ENCODE measurements around the gene CMTM4.
"Not testable (repeated sequence)": the region's sequence is repeated elsewhere in the genome, so short reads cannot be mapped to it uniquely, and the experiment has no call there.

Gene CMTM4

DNA sequence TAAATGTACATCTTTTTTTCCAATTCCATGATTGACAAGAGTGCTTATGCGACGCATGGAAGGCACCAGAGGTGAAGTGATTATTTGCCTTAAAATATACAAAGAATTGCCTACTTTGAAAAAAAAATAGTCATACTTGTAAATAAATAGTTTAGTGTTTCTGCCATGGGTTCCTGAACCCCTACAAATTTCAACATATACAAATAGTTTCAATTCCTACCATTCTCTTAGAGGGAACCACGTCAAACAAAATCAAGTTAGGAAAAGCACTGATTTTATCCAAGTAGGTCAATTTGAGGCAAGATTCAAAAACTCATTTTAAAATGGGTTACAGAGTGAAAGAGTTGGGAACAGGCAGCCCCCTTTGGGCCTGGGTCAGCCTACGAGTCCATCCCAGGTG, 80.4 kb downstream of the CMTM4 start:
- TF ChIP-seq, protein P1, sequence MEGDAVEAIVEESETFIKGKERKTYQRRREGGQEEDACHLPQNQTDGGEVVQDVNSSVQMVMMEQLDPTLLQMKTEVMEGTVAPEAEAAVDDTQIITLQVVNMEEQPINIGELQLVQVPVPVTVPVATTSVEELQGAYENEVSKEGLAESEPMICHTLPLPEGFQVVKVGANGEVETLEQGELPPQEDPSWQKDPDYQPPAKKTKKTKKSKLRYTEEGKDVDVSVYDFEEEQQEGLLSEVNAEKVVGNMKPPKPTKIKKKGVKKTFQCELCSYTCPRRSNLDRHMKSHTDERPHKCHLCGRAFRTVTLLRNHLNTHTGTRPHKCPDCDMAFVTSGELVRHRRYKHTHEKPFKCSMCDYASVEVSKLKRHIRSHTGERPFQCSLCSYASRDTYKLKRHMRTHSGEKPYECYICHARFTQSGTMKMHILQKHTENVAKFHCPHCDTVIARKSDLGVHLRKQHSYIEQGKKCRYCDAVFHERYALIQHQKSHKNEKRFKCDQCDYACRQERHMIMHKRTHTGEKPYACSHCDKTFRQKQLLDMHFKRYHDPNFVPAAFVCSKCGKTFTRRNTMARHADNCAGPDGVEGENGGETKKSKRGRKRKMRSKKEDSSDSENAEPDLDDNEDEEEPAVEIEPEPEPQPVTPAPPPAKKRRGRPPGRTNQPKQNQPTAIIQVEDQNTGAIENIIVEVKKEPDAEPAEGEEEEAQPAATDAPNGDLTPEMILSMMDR (IDR thresholded peaks at IDR 0.05; ENCODE audit: control extremely low read depth, extremely low read depth, low read depth, missing control alignments) = no peak
- ChIA-PET CTCF (no interaction called here), POLR2A (no interaction called here)
- DNase-seq (ENCODE audit: extremely low spot score) = no peak

DNA sequence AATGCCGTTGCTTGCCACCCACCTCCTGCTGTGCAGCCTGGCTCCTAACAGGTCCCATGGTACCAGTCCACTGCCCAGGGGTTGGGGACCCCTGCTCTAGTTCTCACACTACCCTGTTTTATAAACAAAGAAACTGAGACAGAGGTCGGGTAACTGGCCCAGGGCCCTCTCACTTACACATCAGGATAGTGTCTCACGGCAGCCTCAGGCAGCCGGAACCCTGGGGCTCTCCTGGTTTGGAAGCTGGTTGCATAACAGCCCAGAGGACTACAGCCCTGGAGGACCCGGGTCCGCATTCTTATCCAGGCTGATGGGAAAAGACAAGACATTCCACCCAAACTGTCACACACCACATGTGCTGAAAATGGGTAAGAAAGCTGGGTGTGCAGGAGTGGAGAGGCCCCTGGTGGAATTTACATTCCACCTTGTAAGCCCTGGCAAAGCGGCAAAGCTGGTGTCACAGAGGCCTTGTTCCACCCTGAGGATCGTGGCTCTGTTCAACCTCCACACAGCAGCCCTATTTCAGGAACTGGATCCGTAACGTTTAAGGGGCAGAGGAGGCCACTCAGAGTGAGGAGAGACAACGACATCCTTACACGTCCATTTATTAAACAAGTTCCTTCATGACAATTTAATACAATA, 82.3 kb downstream of the CMTM4 start:
- CTCF ChIA-PET = no interaction called here
- TF ChIP-seq, protein P1 (IDR thresholded peaks at IDR 0.05; ENCODE audit: control extremely low read depth, extremely low read depth, low read depth, missing control alignments) = no peak

DNA sequence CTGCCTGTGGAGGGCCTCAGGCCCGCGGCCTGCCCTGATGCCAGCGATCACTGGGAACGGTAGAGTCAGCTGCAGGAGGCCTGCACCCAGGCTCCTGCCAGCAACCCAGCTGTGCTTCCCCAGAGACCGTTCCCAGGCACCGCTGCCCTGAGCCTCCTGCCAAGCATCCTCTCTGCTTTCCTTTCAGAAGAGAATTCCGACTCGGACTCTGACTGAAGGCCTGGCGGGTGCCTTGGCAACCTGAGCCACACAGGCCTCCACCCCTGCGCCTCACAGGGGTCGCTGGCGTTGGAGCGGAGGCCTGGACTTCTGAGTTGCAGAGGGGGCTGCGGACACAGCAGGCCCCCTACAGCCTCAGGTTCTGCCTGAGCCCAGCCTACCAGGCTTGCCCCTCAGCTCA, 84.1 kb downstream of the CMTM4 start:
- ChIA-PET POLR2A (no interaction called here), CTCF (interaction anchor here (1.2 to 6.6 kb wide), 4 partner anchors 12 to 256 kb away, joined by 3 to 40 read pairs (median 4); no protein-coding TSS in a partner anchor)
- TF ChIP-seq, protein P1 (IDR thresholded peaks at IDR 0.05; ENCODE audit: control extremely low read depth, extremely low read depth, low read depth, missing control alignments) = no peak
- DNase-seq (ENCODE audit: extremely low spot score) = no peak

More for the DNA sequence above, 82.3 kb downstream of the CMTM4 start:
- POLR2A ChIA-PET = no interaction called here
- no peak for DNase-seq (ENCODE audit: extremely low spot score)

DNA sequence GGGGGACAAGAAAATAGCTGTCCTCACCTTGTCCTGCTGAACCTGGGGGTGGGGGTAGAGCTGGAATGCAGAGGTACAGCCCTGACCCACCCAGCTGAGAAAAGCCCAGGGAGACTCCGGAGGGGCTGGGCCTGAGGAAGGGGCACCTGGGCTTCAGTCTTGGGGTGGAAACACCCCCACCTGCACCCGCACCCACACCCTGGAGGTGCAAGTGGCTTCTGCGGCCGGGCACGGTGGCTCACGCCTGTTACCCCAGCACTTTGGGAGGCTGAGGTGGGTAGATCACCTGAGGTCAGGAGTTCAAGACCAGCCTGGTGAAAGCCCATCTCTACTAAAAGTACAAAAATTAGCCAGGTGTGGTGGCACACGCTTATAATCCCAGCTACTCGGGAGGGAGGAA, 84.6 kb downstream of the CMTM4 start:
- POLR2A ChIA-PET; DNase-seq (ENCODE audit: extremely low spot score): not testable (repeated sequence)
- CTCF ChIA-PET = interaction anchor here (1.2 to 6.6 kb wide), 3 partner anchors 12 to 256 kb away, joined by 3 to 40 read pairs (median 4); no protein-coding TSS in a partner anchor

DNA sequence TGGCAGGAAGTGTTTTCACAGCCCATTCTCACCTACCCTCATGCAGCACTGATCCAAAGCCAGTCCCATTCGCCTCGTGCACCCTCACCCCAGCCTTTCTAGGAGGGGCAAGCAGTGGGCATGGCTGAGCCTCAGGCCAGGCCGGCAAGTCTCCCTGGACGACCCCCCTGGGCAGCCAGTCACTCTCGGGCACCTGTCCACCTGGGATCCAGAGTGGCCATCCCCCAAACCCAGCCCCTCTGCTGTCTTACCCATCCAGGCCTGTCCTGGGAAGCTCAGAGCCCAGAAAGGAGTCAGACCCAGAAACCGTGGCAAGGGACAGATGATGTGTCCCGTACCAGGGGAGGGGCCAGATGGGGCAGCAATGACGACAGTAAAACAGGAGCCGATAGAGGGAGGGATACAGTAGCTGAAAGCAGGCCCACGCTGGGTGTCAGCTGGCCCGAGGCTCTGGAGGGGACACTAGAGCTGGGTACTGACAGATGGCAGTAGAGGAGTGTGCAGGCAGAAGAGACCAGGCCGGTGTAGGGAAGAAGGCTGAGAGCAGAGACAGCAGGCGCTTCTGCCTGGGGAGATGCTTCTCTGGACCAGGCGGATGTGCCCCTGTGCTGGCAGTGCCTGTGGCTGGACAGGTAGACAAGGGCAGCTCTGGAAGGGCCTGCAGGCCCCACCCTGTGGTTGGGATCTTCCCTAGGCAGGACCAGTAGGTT, 86.3 kb downstream of the CMTM4 start:
- TF ChIP-seq, protein P1 (IDR thresholded peaks at IDR 0.05; ENCODE audit: control extremely low read depth, extremely low read depth, low read depth, missing control alignments) = no peak
- ChIA-PET POLR2A (no interaction called here), CTCF (interaction anchor here (1.0 to 6.6 kb wide), 7 partner anchors 9 to 258 kb away, joined by 3 to 40 read pairs (median 13); partner anchors contain the start of genes CMTM2 and DYNC1LI2)
- no peak for DNase-seq (ENCODE audit: extremely low spot score)

DNA sequence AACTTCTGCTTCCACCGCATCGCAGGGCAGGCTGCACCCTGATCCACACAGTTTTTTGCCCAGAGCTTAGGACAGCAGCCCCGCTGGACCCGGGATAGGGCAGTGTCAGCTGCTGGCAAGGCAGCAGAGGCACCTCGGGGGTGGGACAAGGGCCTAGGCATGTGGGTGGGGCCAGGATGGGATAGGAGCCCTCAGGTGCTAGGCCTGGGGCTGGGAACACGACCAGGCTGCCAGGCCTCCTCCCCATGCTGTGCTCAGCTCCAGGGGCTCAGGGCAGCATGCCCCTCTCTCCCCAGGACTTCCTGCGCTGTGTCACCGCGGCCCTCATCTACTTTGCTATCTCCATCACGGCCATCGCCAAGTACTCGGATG, 87.4 kb downstream of the CMTM4 start:
- TF ChIP-seq, protein P1 (IDR thresholded peaks at IDR 0.05; ENCODE audit: control extremely low read depth, extremely low read depth, low read depth, missing control alignments) = no peak
- ChIA-PET POLR2A (no interaction called here), CTCF (interaction anchor here (0.6 to 6.6 kb wide), 65 partner anchors 10 to 458 kb away, joined by 3 to 40 read pairs (median 4); partner anchors contain the start of genes CKLF, CMTM2 and DYNC1LI2)
- DNase-seq (ENCODE audit: extremely low spot score) = no peak

Measured in GM10248 (cell line).